ENCODE results near the gene COX6A2. TPM values are rescaled to one million over a fixed set of nuclear protein-coding genes. Genes with fewer than 3 reads are reported as not detected.

The COX6A2 gene
- polyA plus RNA-seq, 1 donor from 2014 or later = not detected

- TF ChIP-seq CTCF (IDR thresholded peaks at IDR 0.05; ENCODE audit: poor library complexity, severe bottlenecking) (no peak), MXI1 (conservative IDR thresholded peaks at IDR 0.05; ENCODE audit: poor library complexity, severe bottlenecking) (no peak), RAD21 (conservative IDR thresholded peaks at IDR 0.05) (no peak), EP300 (conservative IDR thresholded peaks at IDR 0.05; ENCODE audit: poor library complexity, severe bottlenecking) (no peak), TAF1 (IDR thresholded peaks at IDR 0.05; ENCODE audit: low read depth) (no peak), POLR2AphosphoS5 (IDR thresholded peaks at IDR 0.05) (no peak), EZH2 (IDR thresholded peaks at IDR 0.05; ENCODE audit: borderline replicate concordance, insufficient read depth, low read length, poor library complexity, severe bottlenecking) (no peak), SMC3 (conservative IDR thresholded peaks at IDR 0.05; ENCODE audit: poor library complexity) (no peak), REST (IDR thresholded peaks at IDR 0.05; ENCODE audit: borderline replicate concordance) (no peak)
- no peaks in the 10 kb centered on the region for H3K79me2 ChIP-seq (replicated peaks; ENCODE audit: insufficient read depth, low read length)
- no peaks in the 10 kb centered on the region for H3F3A ChIP-seq (ENCODE audit: insufficient read depth, low read length, poor library complexity, severe bottlenecking)
- H3K9me2 ChIP-seq (ENCODE audit: insufficient read depth, low read length) = no peaks in the 10 kb centered on the region
- no peaks in the 10 kb centered on the region for H3K9me3 ChIP-seq (ENCODE audit: low read length)
- H3K4me2 ChIP-seq (ENCODE audit: low read length) = no peak overlapping the region
- no peaks in the 10 kb centered on the region for H3K27me3 ChIP-seq (ENCODE audit: insufficient read depth, low read depth, low read length)
- H3K4me3 ChIP-seq (ENCODE audit: low read length) = no peak overlapping the region
- no peaks in the 10 kb centered on the region for H4K20me1 ChIP-seq (ENCODE audit: insufficient read depth)
- H2AFZ ChIP-seq (ENCODE audit: low read depth, low read length) = no peak overlapping the region
- H3K9ac ChIP-seq (ENCODE audit: low read length) = no peak overlapping the region
- H3K36me3 ChIP-seq (ENCODE audit: insufficient read depth, low read length) = no peaks in the 10 kb centered on the region
- no peak overlapping the region for H3K27ac ChIP-seq (ENCODE audit: low read length)
These were observed 11.8 kb downstream of the COX6A2 start for GRCh38 chr16:31416371-31416770.

GRCh38 chr16:31414706-31415105 lies 13.5 kb downstream of the COX6A2 start:
- no peak overlapping the region for H3K4me2 ChIP-seq (ENCODE audit: low read length)
- TF ChIP-seq MXI1 (conservative IDR thresholded peaks at IDR 0.05; ENCODE audit: poor library complexity, severe bottlenecking) = no peak
- TF ChIP-seq TAF1 (IDR thresholded peaks at IDR 0.05; ENCODE audit: low read depth) = no peak
- TF ChIP-seq SMC3 (conservative IDR thresholded peaks at IDR 0.05; ENCODE audit: poor library complexity) = no peak
- TF ChIP-seq EZH2 (IDR thresholded peaks at IDR 0.05; ENCODE audit: borderline replicate concordance, insufficient read depth, low read length, poor library complexity, severe bottlenecking) = no peak
- no peak for TF ChIP-seq RAD21 (conservative IDR thresholded peaks at IDR 0.05)
- TF ChIP-seq POLR2AphosphoS5 (IDR thresholded peaks at IDR 0.05) = no peak
- no peak for TF ChIP-seq EP300 (conservative IDR thresholded peaks at IDR 0.05; ENCODE audit: poor library complexity, severe bottlenecking)
- TF ChIP-seq CTCF (IDR thresholded peaks at IDR 0.05; ENCODE audit: poor library complexity, severe bottlenecking) = no peak
- TF ChIP-seq REST (IDR thresholded peaks at IDR 0.05; ENCODE audit: borderline replicate concordance) = no peak

More at GRCh38 chr16:31414706-31415105, 13.5 kb downstream of the COX6A2 start:
- Histone ChIP-seq H3K9me2 (ENCODE audit: insufficient read depth, low read length) (no peaks in the 10 kb centered on the region), H3F3A (ENCODE audit: insufficient read depth, low read length, poor library complexity, severe bottlenecking) (no peaks in the 10 kb centered on the region), H3K27ac (ENCODE audit: low read length) (no peak overlapping the region), H4K20me1 (ENCODE audit: insufficient read depth) (no peaks in the 10 kb centered on the region), H3K9ac (ENCODE audit: low read length) (no peak overlapping the region), H3K4me3 (ENCODE audit: low read length) (no peak overlapping the region), H3K79me2 (replicated peaks; ENCODE audit: insufficient read depth, low read length) (no peaks in the 10 kb centered on the region), H2AFZ (ENCODE audit: low read depth, low read length) (no peak overlapping the region), H3K9me3 (ENCODE audit: low read length) (no peaks in the 10 kb centered on the region), H3K27me3 (ENCODE audit: insufficient read depth, low read depth, low read length) (no peaks in the 10 kb centered on the region), H3K36me3 (ENCODE audit: insufficient read depth, low read length) (no peaks in the 10 kb centered on the region)

Data from neural cell (in vitro differentiated cells).